WTC11 (cell line): Measurements from ENCODE around the gene AKT2.

Experiments used
- CTCF ChIP-seq: fragments of 200-600 bp; IDR thresholded peaks from 2 replicates; pipeline ENCODE4 v1.8.0; 2022; ENCODE audit warnings: antibody characterized with exemption
- ELF4 ChIP-seq: sonication (generic); formaldehyde crosslinking; IDR thresholded peaks from 2 replicates; pipeline ENCODE4 v1.8.1; 2022; ENCODE audit warnings: low read depth, mild to moderate bottlenecking, moderate library complexity, missing genetic modification reagents
- NR3C1 ChIP-seq: sonication (generic); formaldehyde crosslinking; conservative IDR thresholded peaks from 2 replicates; pipeline ENCODE4 v1.8.1; 2023; ENCODE audit warnings: low read depth, mild to moderate bottlenecking, missing genetic modification reagents
- SP1 ChIP-seq: sonication (generic); formaldehyde crosslinking; conservative IDR thresholded peaks from 2 replicates; pipeline ENCODE4 v1.8.1; 2022; ENCODE audit warnings: missing genetic modification reagents
- ZNF425 ChIP-seq: fragments of 250-450 bp; sonication (Bioruptor Pico); conservative IDR thresholded peaks from 2 replicates; pipeline ENCODE4 v1.9.0; 2021; ENCODE audit warnings: mild to moderate bottlenecking
- TF ChIP-seq, protein P1 (sequence below): sonication (generic); formaldehyde crosslinking; conservative IDR thresholded peaks from 2 replicates; pipeline ENCODE4 v1.8.1; 2023; ENCODE audit warnings: mild to moderate bottlenecking, low read depth, missing genetic modification reagents, moderate library complexity
- TF ChIP-seq, protein P2 (sequence below): sonication (generic); formaldehyde crosslinking; IDR thresholded peaks from 2 replicates; pipeline ENCODE4 v1.8.1; 2022; ENCODE audit warnings: low read depth, missing genetic modification reagents, borderline replicate concordance
- TF ChIP-seq, protein P3 (sequence below): sonication (generic); formaldehyde crosslinking; IDR thresholded peaks from 2 replicates; pipeline ENCODE4 v1.8.0; 2022; ENCODE audit warnings: mild to moderate bottlenecking, missing genetic modification reagents

DNA sequence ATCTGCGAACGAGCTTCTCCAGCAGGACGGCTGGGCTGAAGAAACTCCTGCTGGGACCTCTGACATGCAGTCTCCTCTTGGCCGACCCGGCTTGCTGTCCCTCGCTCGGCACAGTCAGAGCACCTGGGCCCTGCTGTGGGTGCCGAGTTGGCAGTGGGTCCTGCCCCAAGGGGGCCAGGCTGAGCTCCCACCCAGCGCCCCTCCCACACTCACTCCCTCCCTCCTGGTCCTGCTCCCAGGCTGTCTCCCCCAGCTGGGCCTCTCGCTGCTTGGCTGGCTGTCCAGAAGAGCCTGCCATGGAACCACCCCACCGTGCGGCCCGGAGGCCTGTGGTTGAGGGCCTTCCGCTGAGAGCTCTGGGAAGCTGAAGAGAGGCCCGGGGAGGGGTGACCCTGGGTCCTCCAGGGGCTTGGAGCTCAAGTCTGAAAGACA is 6.0 kb downstream of the AKT2 start:
- TF ChIP-seq, protein P1, sequence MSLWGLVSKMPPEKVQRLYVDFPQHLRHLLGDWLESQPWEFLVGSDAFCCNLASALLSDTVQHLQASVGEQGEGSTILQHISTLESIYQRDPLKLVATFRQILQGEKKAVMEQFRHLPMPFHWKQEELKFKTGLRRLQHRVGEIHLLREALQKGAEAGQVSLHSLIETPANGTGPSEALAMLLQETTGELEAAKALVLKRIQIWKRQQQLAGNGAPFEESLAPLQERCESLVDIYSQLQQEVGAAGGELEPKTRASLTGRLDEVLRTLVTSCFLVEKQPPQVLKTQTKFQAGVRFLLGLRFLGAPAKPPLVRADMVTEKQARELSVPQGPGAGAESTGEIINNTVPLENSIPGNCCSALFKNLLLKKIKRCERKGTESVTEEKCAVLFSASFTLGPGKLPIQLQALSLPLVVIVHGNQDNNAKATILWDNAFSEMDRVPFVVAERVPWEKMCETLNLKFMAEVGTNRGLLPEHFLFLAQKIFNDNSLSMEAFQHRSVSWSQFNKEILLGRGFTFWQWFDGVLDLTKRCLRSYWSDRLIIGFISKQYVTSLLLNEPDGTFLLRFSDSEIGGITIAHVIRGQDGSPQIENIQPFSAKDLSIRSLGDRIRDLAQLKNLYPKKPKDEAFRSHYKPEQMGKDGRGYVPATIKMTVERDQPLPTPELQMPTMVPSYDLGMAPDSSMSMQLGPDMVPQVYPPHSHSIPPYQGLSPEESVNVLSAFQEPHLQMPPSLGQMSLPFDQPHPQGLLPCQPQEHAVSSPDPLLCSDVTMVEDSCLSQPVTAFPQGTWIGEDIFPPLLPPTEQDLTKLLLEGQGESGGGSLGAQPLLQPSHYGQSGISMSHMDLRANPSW, result no peak
- TF ChIP-seq CTCF (no peak), SP1 (CRISPR knock-in tag) (no peak), ZNF425 (no peak), NR3C1 (CRISPR knock-in tag) (no peak), ELF4 (CRISPR knock-in tag) (no peak)
- TF ChIP-seq, protein P2, sequence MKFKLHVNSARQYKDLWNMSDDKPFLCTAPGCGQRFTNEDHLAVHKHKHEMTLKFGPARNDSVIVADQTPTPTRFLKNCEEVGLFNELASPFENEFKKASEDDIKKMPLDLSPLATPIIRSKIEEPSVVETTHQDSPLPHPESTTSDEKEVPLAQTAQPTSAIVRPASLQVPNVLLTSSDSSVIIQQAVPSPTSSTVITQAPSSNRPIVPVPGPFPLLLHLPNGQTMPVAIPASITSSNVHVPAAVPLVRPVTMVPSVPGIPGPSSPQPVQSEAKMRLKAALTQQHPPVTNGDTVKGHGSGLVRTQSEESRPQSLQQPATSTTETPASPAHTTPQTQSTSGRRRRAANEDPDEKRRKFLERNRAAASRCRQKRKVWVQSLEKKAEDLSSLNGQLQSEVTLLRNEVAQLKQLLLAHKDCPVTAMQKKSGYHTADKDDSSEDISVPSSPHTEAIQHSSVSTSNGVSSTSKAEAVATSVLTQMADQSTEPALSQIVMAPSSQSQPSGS (CRISPR knock-in tag), result no peak
- TF ChIP-seq, protein P3, sequence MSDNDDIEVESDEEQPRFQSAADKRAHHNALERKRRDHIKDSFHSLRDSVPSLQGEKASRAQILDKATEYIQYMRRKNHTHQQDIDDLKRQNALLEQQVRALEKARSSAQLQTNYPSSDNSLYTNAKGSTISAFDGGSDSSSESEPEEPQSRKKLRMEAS (CRISPR knock-in tag), result no peak
